Germinal center (tissue), 1 donor: ENCODE measurements around the gene INHBE.
A peak's percentile ranks its signal among the peaks of the same experiment; 100 is the strongest.
"Not testable (repeated sequence)": the region's sequence is repeated elsewhere in the genome, so short reads cannot be mapped to it uniquely, and the experiment has no call there.

Experiments
- DNase-seq: peaks from one replicate; pipeline ENCODE4 v3.0.0; 2012; ENCODE audit warnings: mixed read lengths, low spot score

INHBE gene

GRCh38 chr12:57476162-57476992 lies 21.3 kb downstream of the INHBE start:
- peak; percentile 66 for DNase-seq

GRCh38 chr12:57476993-57477709 lies 22.0 kb downstream of the INHBE start:
- DNase-seq = no peak

DNA sequence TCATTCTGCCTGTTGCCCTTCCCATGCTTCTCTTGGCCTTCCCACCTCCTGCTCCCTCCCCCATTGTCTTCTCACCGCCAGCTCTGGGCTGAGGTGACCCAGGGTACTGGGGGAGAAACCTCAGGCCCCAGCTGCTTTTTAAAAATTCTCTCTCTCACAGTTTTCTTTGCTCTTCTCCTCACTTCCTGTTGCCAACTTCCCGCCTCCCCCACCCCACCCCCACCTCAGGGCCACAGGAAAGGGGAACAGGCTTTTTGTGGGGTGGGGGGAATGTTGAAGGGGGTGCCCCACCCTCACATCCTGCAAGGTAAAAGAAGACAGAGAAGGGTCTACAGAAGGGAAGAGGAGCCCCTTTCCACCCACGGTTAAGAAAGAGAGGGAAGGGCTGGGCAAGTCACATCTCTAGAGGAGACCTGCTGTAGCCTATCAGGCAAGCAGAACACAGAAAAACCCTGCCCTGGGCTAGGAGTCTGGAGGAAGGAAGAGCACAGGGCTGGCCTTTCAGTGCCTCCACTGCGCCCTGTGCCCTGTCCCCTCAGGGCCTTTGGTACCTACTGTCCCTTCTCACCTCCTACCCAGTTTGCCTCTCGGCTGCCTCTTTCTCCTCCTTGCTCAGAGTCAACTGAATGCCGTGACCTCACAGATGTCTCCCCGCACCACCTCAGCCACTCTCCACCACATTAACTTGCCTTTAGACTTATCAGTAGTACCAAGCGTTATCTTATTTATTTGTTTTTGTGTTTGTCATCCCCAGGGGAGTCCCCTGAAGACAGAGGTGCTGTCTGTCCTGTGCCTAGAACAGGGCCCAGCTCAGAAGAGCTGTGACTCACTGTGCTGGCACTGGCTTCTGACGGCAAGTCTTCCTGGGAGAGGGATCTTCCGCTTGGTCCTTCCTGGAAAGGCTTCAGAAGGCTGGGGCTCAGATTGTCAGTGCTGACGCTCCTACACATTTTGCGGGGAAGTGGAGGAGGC lies 22.9 kb downstream of the INHBE start:
- DNase-seq = peak; percentile 46

- DNase-seq = no peak
Observed at GRCh38 chr12:57479043-57479375, 23.9 kb downstream of the INHBE start.

DNA sequence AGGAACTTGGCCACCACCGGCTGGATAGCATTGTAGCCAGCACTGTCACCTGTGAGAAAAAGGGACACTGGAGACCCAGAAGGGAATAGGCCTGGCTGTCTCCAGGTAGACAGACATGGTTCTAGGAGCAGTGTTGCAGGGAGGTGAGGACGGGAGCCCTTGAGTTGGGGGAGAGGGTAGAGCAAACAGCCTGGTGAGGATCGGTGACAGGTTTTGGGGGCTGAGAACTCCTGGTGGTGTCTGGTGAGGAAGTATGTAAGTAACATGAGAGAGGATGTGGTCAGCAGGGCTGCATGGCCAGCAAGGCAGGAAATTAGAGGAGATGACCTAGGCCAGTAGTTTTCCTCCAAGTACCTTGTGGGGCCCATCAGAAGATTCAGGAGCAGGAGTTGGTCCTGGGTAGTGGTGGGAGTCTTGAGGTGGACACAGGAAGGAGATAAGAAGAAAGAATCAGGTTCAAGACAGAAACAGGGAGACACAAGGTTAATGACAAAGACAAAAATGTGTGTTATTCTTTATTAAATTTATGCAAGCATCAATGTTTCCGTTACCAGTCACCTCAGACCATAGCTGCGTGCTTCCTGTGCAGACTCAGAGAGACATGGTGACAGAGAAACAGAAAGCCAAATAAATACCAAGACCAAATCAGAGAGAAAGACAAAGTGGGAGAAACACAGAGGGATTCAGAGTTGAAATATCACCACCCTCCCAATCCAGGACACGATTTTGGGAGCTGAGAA lies 24.4 kb downstream of the INHBE start, which contains the start of gene ARHGAP9:
Gene ARHGAP9, minus strand, starts transcription at position 491 of the 740 bp plus-strand sequence. Its CDS starts 460 bp downstream, at position 31.
- peak; percentile 70 for DNase-seq

- no peak for DNase-seq
Observed at GRCh38 chr12:57481671-57482070, 26.6 kb downstream of the INHBE start.

GRCh38 chr12:57483466-57483865 lies 28.4 kb downstream of the INHBE start:
- DNase-seq = no peak

DNA sequence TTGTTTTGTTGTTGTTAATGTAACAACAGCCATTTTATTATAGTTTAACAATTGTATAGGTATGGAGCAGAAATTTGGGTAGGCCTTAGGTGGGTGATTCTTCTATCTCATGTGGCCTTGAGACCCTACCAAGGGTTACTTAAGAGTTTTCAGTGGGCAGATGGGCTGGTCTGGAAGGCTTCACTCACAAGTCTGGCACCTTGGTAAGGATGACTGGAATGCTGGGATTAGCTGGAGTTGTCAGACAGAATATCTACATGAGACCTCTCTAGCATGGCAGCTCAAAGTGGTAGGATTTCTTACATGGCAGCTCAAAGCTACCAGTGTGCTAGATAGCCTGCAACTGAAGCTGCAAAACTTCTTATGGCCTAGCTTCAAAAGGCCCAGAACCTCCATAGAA lies 30.6 kb downstream of the INHBE start:
- DNase-seq = no peak

DNA sequence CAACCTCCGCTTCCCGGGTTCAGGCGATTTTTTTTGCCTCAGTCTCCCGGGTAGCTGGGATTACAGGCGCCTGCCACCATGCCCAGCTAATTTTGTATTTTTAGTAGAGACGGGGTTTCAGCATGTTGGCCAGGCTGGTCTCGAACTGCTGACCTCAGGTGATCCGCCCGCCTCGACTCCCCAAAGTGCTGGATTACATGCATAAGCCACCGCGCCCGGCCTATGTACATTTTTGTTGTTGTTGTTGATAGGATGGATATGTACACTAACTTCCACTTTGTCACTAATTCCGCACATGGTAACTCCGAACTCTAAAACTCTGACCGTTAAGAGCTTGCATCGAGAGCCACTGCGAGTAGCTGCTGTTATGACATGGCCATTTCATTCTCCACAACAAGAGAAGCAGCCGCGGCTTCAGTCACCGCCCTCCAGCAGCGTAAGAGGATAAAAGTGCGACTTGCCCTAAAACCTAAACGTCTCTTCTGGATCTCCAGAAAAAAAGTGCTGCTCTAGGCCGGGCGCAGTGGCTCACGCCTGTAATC lies 32.0 kb downstream of the INHBE start:
- DNase-seq = no peak

DNA sequence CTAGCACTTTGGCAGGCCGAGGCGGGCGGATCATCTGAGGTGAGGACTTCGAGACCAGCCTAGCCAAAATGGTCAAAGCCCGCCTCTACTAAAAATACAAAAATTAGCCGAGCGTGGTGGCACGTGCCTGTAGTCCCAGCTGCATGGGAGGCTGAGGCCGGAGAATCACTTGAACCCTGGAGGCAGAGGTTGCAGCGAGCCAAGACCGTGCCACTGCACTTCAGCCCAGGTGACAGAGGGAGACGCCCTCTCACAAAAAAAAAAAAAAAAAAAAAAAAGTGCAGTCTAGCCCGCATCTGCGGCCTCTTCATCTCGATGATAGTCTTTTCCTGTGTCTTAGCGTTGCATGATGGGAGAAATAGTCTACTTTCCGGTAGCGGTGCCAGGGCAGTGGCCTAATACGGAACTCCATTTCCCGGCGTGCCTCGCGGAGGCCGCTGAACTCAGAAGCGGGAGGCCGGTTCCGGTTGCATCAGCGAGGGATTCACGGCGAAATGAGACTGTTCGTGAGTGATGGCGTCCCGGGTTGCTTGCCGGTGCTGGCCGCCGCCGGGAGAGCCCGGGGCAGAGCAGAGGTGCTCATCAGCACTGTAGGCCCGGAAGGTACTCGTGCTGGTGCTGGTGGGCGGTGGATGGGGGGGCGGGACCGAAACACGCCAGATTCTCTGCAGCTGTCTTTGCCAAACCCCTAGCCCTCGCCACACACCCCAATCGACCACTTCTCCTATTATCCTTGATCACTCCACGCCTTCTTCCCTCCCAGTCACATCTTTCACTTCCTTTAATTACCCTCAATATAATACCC lies 32.7 kb downstream of the INHBE start, which contains the start of gene MARS1:
Gene MARS1, plus strand, starts transcription at position 472 of the 805 bp plus-strand sequence. Its CDS starts 23 bp downstream, at position 495.
- peak; percentile 91 for DNase-seq

- DNase-seq = no peak
Observed at GRCh38 chr12:57488402-57489156, 33.5 kb downstream of the INHBE start.

GRCh38 chr12:57489157-57489641 lies 34.1 kb downstream of the INHBE start:
- no peak for DNase-seq

DNA sequence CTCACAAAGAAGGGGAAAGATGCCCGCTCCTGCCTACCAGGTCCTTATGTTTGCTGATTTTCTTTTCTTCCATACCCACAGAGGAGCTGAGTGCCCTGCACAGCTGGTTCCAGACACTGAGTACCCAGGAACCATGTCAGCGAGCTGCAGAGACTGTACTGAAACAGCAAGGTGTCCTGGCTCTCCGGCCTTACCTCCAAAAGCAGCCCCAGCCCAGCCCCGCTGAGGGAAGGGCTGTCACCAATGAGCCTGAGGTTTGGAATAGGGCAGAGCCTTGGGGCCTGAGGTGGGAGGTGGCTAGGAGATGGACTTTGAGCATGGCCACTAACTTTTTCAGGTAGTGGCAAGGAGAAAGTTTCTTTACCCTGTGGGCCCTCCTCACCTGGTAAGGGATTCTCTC lies 35.0 kb downstream of the INHBE start:
- no peak for DNase-seq

GRCh38 chr12:57491393-57492280 lies 36.5 kb downstream of the INHBE start:
- DNase-seq = no peak

- DNase-seq = not testable (repeated sequence)
Observed at GRCh38 chr12:57495051-57495701, 40.1 kb downstream of the INHBE start.

GRCh38 chr12:57496822-57497221 lies 41.7 kb downstream of the INHBE start:
- no peak for DNase-seq
